HepG2 (cell line): ENCODE data around the gene ATP9A. TPM values are rescaled to one million over a fixed set of nuclear protein-coding genes. Genes with fewer than 3 reads are reported as not detected.

Experiments used
- CEBPG ChIP-seq: IDR thresholded peaks from 2 replicates; pipeline ENCODE4 v1.6.1; 2016
- HHEX ChIP-seq: IDR thresholded peaks from 2 replicates; pipeline ENCODE4 v1.6.1; 2016; ENCODE audit warnings: control low read depth
- HMG20A ChIP-seq: IDR thresholded peaks from 2 replicates; pipeline ENCODE4 v1.6.1; 2016; ENCODE audit warnings: borderline replicate concordance
- HMGA1 ChIP-seq: sonication (generic); formaldehyde crosslinking; conservative IDR thresholded peaks from 2 replicates; pipeline ENCODE4 v1.4.0; 2020; ENCODE audit warnings: missing genetic modification reagents
- MTA3 ChIP-seq: sonication (generic); formaldehyde crosslinking; IDR thresholded peaks from 2 replicates; pipeline ENCODE4 v1.4.0; 2020; ENCODE audit warnings: missing genetic modification reagents
- NFIB ChIP-seq: sonication (generic); formaldehyde crosslinking; IDR thresholded peaks from 2 replicates; pipeline ENCODE4 v1.9.0; 2021; ENCODE audit warnings: missing genetic modification reagents, mild to moderate bottlenecking, borderline replicate concordance
- NR2F2 ChIP-seq: IDR thresholded peaks from 2 replicates; pipeline ENCODE4 v1.6.1; 2012; ENCODE audit warnings: low read depth, inconsistent platforms, borderline replicate concordance
- RCOR2 ChIP-seq: IDR thresholded peaks from 2 replicates; pipeline ENCODE4 v1.6.1; 2016; ENCODE audit warnings: missing biosample characterization, missing genetic modification reagents
- TOE1 ChIP-seq: sonication (generic); formaldehyde crosslinking; IDR thresholded peaks from 2 replicates; pipeline ENCODE4 v1.4.0; 2020; ENCODE audit warnings: mild to moderate bottlenecking, missing genetic modification reagents
- ZKSCAN8 ChIP-seq: IDR thresholded peaks from 2 replicates; pipeline ENCODE4 v1.6.1; 2016; ENCODE audit warnings: borderline replicate concordance, missing genetic modification reagents, missing compliant biosample characterization
- ZNF121 ChIP-seq: sonication (generic); formaldehyde crosslinking; IDR thresholded peaks from 2 replicates; pipeline ENCODE4 v1.5.0; 2020; ENCODE audit warnings: mild to moderate bottlenecking, missing genetic modification reagents
- ZNF337 ChIP-seq: sonication (generic); formaldehyde crosslinking; IDR thresholded peaks from 2 replicates; pipeline ENCODE4 v1.5.1; 2020; ENCODE audit warnings: missing genetic modification reagents, low read depth, mild to moderate bottlenecking, borderline replicate concordance
- ZNF598 ChIP-seq: sonication (generic); formaldehyde crosslinking; IDR thresholded peaks from 2 replicates; pipeline ENCODE4 v1.5.1; 2020; ENCODE audit warnings: mild to moderate bottlenecking, missing genetic modification reagents, borderline replicate concordance
- polyA plus RNA-seq, 8 experiments: library from polyadenylated mRNA; depleted of rRNA in 3 of 8; stranded (reverse) in 7 of 8; unstranded in 1 of 8; fragments of >200 nt; fragmentation: Illumina TruSeq in 4 of 8; extraction: Trizol in 4 of 8; gene quantifications; 2 replicates each; pipeline versions ENCODE4 v1.2.1 to v1.2.3, GENCODE V29; 2011 to 2016; ENCODE audit warnings: low read depth in 4 of 8, missing spikeins in 1 of 8, mixed read lengths in 1 of 8; ENCODE audit not compliant: insufficient read depth in 1 of 8
- total RNA-seq, 5 experiments: library from RNA; depleted of rRNA; stranded (reverse); fragments of >200 nt; fragmentation: Illumina TruSeq; extraction: Trizol; gene quantifications; 2 replicates each; pipeline ENCODE4 v1.2.3, GENCODE V29; 2016; ENCODE audit warnings: low read depth in 1 of 5
- TF ChIP-seq, protein P1 (sequence below): sonication (generic); formaldehyde crosslinking; IDR thresholded peaks from 2 replicates; pipeline ENCODE4 v1.8.1; 2022; ENCODE audit warnings: mild to moderate bottlenecking, missing genetic modification reagents
- TF ChIP-seq, protein P2 (sequence below): sonication (generic); formaldehyde crosslinking; IDR thresholded peaks from 2 replicates; pipeline ENCODE4 v1.8.0; 2022; ENCODE audit warnings: mild to moderate bottlenecking, missing genetic modification reagents
- TF ChIP-seq, protein P3 (sequence below): sonication (generic); formaldehyde crosslinking; IDR thresholded peaks from 2 replicates; pipeline ENCODE4 v1.4.0; 2020; ENCODE audit warnings: mild to moderate bottlenecking, missing genetic modification reagents
- TF ChIP-seq, protein P4 (sequence below): sonication (generic); formaldehyde crosslinking; IDR thresholded peaks from 2 replicates; pipeline ENCODE4 v1.5.0; 2020; ENCODE audit warnings: missing genetic modification reagents, mild to moderate bottlenecking, borderline replicate concordance

The ATP9A gene
- total and polyA plus RNA-seq, 2 of the 13 experiments (the other 11 are each of a cell fraction or from before 2014, with no cell fraction given), result 11.8 to 18.5 TPM

DNA sequence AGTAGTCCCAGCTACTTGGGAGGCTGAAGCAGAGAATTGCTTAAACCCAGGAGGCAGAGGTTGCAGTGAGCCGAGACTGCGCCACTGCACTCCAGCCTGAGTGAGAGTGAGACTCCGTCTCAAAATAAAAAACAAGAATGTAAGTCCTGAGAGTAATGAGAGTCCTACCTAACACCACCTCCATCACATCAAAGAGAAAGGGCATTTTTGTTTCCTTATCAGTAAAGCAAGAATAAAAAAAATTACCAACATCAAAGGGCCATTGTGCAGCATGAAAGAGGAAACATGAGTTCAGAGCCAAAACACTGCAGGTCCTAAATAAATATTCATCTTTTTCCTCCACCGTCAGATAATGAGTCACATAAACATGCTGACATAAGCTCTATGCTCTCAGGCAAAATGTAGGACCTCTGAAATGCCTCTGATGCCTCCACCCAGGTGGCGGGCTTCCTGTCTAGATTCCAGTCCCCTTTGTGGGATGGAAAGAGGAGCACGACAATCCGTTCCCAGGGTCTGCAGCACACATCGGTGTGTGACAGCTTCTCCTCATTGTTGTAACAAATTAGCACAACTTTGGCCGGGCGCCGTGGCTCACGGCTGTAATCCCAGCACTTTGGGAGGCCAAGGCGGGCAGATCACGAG, 7.2 kb downstream of the ATP9A start (continued):
- TF ChIP-seq, protein P1, sequence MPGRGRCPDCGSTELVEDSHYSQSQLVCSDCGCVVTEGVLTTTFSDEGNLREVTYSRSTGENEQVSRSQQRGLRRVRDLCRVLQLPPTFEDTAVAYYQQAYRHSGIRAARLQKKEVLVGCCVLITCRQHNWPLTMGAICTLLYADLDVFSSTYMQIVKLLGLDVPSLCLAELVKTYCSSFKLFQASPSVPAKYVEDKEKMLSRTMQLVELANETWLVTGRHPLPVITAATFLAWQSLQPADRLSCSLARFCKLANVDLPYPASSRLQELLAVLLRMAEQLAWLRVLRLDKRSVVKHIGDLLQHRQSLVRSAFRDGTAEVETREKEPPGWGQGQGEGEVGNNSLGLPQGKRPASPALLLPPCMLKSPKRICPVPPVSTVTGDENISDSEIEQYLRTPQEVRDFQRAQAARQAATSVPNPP (CRISPR knock-in tag), result no peak
- TF ChIP-seq NFIB (CRISPR knock-in tag) (no peak), NR2F2 (0 out of 2 replicates have a peak, but pooled peaks have one; percentile 17), HMGA1 (no peak), HHEX (CRISPR knock-in tag) (no peak), RCOR2 (CRISPR knock-in tag) (peak; percentile 91), MTA3 (CRISPR knock-in tag) (0 out of 2 replicates have a peak, but pooled peaks have one; percentile 26), ZNF598 (CRISPR knock-in tag) (no peak), TOE1 (no peak), ZNF121 (CRISPR knock-in tag) (no peak), CEBPG (peak; percentile 48; the same call in 1 of the 2 replicates), ZNF337 (CRISPR knock-in tag) (no peak), ZKSCAN8 (CRISPR knock-in tag) (peak; percentile 88; the same call in 1 of the 2 replicates), HMG20A (peak; percentile 81; the same call in 1 of the 2 replicates)
- TF ChIP-seq, protein P2, sequence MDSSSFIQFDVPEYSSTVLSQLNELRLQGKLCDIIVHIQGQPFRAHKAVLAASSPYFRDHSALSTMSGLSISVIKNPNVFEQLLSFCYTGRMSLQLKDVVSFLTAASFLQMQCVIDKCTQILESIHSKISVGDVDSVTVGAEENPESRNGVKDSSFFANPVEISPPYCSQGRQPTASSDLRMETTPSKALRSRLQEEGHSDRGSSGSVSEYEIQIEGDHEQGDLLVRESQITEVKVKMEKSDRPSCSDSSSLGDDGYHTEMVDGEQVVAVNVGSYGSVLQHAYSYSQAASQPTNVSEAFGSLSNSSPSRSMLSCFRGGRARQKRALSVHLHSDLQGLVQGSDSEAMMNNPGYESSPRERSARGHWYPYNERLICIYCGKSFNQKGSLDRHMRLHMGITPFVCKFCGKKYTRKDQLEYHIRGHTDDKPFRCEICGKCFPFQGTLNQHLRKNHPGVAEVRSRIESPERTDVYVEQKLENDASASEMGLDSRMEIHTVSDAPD (CRISPR knock-in tag), result no peak; the same call in 1 of the 2 replicates
- TF ChIP-seq, protein P3, sequence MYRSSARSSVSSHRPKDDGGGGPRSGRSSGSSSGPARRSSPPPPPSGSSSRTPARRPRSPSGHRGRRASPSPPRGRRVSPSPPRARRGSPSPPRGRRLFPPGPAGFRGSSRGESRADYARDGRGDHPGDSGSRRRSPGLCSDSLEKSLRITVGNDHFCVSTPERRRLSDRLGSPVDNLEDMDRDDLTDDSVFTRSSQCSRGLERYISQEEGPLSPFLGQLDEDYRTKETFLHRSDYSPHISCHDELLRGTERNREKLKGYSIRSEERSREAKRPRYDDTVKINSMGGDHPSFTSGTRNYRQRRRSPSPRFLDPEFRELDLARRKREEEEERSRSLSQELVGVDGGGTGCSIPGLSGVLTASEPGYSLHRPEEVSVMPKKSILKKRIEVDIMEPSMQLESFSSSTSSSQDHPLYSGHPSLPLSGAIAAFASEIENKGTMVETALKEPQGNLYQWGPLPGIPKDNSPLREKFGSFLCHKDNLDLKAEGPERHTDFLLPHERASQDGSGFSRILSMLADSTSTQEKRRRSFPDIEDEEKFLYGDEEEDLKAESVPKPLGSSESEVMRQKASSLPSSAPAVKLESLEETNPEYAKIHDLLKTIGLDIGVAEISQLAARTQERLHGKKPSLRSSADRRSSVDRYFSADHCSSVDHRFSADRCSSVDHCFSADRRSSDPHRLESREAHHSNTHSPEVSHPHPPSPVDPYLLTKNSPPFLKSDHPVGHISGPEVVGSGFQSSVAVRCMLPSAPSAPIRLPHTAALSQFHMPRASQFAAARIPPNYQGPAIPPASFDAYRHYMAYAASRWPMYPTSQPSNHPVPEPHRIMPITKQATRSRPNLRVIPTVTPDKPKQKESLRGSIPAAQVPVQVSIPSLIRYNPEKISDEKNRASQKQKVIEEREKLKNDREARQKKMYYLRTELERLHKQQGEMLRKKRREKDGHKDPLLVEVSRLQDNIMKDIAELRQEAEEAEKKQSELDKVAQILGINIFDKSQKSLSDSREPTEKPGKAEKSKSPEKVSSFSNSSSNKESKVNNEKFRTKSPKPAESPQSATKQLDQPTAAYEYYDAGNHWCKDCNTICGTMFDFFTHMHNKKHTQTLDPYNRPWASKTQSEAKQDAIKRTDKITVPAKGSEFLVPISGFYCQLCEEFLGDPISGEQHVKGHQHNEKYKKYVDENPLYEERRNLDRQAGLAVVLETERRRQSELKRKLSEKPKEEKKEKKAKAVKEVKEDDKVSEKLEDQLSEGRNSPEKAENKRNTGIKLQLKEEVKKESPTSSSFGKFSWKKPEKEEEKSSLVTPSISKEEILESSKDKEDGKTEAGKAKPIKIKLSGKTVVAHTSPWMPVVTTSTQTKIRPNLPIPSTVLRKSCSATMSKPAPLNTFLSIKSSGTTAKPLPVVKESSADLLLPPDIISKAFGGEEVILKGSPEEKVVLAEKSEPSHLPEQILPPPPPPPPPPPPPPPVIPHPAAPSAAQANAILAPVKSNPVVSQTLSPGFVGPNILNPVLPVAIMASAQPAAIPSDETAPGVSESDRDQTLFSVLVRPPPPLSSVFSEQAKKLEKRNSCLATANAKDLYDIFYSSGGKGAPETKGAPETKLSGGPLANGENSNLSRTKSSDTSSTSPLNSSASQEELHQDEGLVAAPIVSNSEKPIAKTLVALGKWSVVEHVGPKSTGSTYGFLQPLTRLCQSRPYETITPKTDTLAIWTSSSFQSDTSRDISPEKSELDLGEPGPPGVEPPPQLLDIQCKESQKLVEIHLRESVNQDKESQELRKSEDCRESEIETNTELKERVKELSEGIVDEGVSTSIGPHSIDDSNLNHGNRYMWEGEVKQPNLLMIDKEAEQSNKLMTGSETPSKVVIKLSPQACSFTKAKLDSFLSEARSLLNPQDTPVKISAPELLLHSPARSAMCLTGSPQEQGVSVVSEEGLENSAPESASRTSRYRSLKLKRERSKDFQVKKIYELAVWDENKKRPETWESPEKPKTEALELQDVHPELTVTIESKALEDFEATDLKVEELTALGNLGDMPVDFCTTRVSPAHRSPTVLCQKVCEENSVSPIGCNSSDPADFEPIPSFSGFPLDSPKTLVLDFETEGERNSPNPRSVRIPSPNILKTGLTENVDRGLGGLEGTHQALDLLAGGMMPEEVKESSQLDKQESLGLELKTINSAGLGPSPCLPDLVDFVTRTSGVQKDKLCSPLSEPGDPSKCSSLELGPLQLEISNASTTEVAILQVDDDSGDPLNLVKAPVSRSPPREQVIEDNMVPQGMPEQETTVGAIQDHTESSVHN (CRISPR knock-in tag), result no peak; the same call in 1 of the 2 replicates
- TF ChIP-seq, protein P4, sequence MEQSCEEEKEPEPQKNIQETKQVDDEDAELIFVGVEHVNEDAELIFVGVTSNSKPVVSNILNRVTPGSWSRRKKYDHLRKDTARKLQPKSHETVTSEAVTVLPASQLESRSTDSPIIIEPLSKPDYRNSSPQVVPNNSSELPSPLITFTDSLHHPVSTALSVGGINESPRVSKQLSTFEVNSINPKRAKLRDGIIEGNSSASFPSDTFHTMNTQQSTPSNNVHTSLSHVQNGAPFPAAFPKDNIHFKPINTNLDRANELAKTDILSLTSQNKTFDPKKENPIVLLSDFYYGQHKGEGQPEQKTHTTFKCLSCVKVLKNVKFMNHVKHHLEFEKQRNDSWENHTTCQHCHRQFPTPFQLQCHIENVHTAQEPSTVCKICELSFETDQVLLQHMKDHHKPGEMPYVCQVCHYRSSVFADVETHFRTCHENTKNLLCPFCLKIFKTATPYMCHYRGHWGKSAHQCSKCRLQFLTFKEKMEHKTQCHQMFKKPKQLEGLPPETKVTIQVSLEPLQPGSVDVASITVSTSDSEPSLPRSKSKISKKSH (CRISPR knock-in tag), result no peak
